A673 (cell line): ENCODE measurements around the gene CD6.

Experiments
- EZH2 ChIP-seq: fragments of 200-600 bp; sonication (generic); IDR thresholded peaks from 2 replicates; pipeline ENCODE4 v1.6.1; 2017; ENCODE audit warnings: borderline replicate concordance, low read depth, mild to moderate bottlenecking, mixed read lengths, antibody characterized with exemption, low read length; ENCODE audit not compliant: poor library complexity, severe bottlenecking
- TF ChIP-seq, protein P1 (sequence below): fragments of 300-800, 200-600 bp; sonication (generic); conservative IDR thresholded peaks from 2 replicates; pipeline ENCODE4 v1.5.1; 2017; ENCODE audit warnings: low read depth, mild to moderate bottlenecking, antibody characterized with exemption, low read length, moderate library complexity, mixed read lengths

DNA sequence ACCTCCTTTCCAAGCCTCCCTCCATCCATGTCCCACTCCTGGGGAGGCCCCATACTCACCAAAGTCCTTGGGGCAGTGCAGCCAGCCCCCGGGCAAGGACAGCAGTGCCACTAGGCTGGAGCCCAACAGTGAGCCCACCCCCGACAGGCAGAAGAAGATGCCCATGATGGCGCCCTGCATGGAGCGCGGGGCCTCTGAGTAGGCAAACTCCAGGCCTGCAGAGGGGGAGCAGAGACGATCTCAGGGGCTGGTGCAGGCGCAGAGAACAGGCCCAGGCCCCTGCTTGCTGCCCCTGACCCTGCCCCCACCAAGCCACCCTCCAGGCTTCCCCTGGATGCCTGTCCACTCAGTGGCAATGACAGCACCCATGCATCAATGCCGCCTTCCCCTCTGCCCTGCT is 33.7 kb upstream of the CD6 start:
- TF ChIP-seq, protein P1, sequence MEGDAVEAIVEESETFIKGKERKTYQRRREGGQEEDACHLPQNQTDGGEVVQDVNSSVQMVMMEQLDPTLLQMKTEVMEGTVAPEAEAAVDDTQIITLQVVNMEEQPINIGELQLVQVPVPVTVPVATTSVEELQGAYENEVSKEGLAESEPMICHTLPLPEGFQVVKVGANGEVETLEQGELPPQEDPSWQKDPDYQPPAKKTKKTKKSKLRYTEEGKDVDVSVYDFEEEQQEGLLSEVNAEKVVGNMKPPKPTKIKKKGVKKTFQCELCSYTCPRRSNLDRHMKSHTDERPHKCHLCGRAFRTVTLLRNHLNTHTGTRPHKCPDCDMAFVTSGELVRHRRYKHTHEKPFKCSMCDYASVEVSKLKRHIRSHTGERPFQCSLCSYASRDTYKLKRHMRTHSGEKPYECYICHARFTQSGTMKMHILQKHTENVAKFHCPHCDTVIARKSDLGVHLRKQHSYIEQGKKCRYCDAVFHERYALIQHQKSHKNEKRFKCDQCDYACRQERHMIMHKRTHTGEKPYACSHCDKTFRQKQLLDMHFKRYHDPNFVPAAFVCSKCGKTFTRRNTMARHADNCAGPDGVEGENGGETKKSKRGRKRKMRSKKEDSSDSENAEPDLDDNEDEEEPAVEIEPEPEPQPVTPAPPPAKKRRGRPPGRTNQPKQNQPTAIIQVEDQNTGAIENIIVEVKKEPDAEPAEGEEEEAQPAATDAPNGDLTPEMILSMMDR: no peak
- no peak for TF ChIP-seq EZH2
